ENCODE results near the gene ZBTB7B.

ZBTB7B gene

DNA sequence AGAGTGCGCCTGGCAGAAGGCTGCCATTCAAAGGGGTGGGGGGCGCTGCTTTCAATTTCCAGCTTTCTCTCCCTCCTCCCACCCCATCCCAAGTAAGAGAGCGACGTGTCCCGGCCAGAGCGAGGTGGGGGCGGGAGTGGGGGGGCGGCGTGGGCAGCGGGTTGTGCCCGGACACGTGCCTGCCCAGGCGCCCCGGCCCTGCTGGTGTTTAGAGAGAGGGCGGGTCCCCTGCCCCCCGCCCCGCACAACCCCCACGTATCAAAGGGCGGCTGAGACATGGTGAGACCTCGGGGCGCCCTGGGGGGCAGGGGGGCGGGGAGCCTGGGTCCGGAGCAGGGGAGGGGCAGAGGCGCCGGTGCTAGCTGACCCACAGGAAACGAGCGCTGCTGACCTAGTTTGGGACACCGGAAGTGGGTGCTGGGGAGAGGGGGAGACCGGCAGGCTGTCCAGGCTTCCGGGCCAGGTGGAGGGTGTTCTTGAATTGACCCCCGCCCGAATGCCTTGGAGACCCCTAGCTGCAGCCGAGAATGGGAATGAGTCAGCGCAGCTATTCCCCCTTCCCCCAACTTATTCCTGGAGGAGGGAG, 1.3 kb downstream of the ZBTB7B start:
- DNase-seq (ENCODE audit: low spot score) = peak; percentile 62

DNA sequence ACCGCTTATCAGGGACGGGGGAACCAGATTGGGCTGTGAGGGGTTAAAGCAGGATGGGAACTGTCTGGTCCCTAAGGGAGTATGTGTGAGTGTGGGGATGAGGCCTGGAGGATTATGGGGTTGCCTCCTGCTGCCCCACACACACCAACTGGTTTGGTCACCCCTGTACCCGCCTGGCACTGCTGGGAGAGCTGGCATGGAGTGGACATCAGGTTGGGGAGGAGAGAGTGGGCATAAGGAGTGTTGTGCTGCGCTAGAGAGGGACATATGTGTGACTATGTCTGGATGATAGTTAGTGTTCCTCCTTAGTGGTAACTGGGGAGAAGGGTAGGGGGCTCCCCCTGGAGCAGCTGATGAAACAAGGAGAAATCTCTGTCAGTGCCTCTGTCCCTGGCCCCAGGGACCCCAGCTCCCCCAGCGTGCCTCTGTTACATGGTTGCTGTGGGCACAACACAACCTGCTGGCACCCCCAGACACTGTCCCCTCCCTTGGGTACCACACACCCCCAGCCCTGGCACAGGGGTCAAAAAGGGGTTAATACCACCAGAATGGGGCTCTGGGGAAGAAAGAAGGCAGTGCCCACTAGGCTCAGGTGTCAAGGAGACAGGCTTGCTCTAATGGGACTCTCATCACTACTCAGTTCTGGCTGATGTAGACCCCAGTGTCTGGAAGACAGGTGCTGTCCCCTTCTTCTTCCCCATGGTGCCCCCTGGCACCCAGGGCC, 1.9 kb downstream of the ZBTB7B start:
- no peak for DNase-seq (ENCODE audit: low spot score)

DNA sequence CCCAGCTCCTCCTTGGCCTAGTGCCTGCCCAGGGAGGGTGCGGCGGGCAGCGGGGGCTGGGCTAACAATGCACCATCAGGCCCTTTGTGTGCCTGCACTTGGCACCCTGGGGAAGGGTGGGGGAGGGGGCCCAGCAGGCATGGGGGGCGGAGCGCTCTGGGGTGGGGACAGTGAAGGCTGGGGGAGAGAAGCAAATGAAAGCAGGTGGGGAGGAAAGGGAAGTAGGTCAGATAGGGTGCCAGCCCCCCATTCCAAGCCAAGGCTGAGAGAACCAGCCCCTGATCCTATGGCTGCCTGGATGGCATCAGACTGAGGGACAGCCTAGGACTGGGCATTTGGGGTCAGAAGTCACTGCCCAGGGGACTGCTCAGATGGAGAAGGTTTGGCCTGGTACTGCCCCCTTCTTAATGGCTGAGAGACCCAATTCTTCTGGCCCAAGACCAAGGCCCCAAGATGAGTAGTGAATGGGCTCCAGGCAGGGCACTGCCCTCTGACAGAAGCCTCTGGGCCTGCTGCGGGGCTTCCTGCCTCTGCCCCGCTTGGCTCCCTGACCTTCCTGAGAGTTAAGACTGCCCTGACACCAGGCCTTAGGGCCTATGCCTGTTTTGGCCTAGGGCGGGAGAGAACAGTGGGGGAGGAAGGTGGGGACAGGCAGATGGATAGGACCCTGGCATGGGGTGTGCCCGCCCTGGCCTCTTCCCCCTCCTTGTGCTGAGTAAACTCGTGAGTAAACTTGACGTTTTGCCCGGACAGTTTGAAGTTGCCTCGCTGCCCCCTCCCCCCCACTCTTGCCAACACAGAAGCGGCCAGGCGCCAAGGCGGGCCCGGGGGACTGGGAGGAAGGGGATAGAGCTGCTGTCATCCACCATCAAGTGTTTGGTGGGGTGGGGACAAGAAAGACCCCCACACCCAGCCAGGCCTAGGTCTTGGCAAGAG, 2.7 kb downstream of the ZBTB7B start:
- DNase-seq (ENCODE audit: low spot score) = no peak

- no peak for DNase-seq (ENCODE audit: low spot score)
Measured at GRCh38 chr1:155006601-155007101, 4.0 kb downstream of the ZBTB7B start.

GRCh38 chr1:155007251-155007828, 4.7 kb downstream of the ZBTB7B start:
- no peak for DNase-seq (ENCODE audit: low spot score)

DNA sequence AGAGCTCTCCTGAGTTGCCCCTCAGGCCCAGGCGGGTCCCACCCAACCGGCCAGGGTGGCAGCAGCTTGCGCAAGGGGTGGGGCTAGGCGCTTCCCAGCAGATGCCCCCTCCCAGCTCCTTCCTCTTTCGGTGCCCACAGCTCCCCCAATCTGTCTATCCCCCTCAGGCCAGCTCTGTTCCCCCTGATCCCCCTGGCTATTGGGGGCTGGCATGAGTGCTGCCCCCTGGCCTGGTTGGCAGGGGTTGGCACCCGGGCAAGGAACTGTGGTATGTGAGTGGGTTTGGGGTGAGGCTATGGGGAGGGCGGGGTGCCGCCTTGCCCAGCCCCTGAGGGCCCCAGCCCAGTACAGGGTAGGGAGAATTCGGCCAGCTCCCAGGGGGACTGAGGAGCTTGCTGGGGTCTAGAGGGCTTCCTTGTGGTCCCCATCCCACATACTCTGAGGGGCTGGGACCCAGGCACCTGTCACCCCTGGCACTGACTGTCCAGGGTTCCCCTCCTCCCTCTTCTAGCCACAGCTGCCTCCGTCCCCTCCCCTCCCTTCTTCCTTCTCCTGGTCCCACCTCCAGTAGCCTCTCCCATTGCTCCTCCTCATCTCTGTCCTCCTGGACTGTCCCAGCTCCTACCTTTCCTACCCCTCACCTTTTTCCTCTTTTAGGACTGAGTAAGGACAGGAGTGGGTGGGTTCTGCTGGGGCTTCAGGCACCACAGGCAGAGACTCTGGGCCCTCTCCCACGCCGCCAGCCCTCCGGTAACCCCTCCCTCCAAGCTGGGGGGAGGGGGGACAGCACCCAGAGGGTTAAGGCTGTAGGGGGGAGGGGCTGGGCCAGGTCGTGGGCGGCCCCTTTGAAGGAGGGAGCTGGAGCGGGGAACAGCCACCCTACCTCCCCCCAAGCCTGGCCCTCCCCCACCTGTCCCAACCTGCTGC, 5.7 kb downstream of the ZBTB7B start:
- DNase-seq (ENCODE audit: low spot score) = no peak

GRCh38 chr1:155009221-155009711, 6.7 kb downstream of the ZBTB7B start:
- no peak for DNase-seq (ENCODE audit: low spot score)

- DNase-seq (ENCODE audit: low spot score) = no peak
Measured at GRCh38 chr1:155009742-155010141, 7.1 kb downstream of the ZBTB7B start.

GRCh38 chr1:155010211-155010918, 7.8 kb downstream of the ZBTB7B start:
- DNase-seq (ENCODE audit: low spot score) = no peak

DNA sequence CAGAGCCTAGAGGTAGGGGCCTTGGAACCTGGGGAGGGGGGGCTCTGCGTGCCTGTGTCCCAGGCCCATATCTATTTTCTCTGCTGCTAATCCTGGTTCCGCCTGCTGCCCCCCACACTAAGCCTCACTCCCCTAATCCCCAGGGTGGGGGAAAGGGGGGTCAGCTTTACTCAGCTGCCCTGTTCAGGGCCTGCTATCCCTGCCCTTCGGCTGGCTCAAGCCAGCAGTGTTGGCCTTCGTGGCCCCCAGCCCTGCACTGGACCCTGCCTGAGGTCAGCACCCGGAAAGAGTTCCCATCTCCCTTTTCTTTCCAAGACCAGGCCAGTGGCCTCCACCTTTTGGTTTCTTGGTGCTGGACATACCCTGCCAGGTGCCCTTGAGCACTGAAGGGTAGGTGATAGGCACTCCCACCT, 8.4 kb downstream of the ZBTB7B start:
- DNase-seq (ENCODE audit: low spot score) = no peak

DNA sequence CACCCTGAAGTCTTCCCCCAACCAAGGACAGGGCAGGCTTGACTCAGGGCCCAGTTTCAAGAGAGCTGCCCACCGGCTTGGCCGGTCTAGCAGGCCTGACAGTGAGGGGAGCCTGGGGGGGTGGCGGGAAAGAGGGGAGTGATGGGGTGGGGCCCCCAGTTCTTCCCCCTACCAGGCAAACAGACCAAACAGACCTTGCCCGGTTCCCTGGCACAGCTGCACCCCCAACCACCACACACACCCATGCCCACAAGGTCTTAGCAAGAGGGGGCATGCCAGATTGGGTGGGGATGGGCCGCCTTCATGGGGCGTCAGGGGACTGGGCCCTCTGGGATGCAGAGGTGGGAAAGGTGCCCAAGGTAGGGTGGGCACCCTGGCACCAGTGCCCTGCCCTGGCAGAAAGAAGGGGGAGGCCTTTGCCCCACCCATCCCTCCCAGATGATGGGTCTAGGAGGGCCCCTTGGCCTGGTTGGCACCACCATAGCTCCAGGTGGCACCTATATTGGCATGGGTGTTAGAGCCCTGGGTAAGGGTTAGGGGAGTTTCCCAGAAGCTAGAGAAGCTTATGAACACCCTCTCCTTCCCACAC, 8.9 kb downstream of the ZBTB7B start:
- DNase-seq (ENCODE audit: low spot score) = no peak

GRCh38 chr1:155012026-155012546, 9.5 kb downstream of the ZBTB7B start:
- DNase-seq (ENCODE audit: low spot score) = peak; percentile 88

DNA sequence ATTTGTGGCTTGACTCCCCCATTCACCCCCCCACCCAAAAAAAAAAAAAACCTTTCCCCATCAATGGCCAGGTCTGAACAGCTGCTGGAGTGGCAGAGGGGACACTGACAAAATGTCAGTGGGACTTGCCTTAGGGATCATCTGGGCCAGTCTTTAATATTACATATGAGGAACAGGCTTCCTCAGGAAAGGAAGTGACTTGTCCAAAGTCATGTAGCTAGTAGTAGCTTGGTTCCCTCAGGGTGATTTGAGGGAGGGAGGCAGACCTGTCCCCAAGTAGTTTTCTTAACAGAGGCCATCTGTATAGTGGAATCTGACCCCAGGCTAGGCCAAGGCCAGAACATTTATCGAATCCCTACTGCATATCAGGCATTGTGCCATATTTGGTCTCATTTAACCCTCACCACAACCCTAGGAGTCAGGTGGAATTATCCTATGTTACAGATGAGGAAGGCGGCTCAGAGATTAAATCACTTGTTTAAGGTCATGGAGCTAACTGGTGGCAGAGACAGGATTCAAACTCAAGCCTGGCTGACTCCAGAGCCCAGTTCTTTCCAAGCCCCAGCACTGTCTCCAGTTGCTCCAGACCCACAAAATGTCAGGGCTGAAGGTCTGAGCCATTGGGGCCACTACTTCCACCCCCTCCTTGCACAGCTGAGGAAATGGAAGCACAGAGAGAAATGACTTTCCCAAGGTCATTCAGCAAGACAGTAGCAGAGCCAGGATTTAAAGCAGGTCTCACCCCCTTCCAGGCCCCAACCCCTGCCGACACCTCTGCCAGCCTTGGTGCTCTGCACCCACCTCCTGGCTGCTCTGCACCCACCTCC, 10.4 kb downstream of the ZBTB7B start:
- DNase-seq (ENCODE audit: low spot score) = no peak

DNA sequence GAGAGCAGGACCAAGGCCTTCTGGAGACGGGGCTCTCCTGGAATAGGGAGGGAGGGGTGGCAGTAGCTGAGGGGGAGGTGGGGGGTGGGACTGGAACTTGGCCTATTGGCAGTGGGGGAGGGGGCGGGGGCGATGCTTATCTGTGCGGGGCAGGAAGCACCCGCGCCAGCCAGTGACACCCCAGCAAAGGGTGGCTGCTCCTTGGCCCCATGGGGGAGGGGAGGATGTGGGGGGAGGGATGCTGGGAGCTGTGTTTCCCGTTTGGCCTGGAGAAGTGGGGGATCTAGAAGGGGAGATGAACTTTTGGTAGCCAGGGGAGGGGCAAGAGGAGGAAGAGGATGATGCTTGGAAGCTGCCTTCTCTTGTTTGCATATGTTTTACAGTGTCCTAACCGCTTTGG, 11.0 kb downstream of the ZBTB7B start:
- no peak for DNase-seq (ENCODE audit: low spot score)

DNA sequence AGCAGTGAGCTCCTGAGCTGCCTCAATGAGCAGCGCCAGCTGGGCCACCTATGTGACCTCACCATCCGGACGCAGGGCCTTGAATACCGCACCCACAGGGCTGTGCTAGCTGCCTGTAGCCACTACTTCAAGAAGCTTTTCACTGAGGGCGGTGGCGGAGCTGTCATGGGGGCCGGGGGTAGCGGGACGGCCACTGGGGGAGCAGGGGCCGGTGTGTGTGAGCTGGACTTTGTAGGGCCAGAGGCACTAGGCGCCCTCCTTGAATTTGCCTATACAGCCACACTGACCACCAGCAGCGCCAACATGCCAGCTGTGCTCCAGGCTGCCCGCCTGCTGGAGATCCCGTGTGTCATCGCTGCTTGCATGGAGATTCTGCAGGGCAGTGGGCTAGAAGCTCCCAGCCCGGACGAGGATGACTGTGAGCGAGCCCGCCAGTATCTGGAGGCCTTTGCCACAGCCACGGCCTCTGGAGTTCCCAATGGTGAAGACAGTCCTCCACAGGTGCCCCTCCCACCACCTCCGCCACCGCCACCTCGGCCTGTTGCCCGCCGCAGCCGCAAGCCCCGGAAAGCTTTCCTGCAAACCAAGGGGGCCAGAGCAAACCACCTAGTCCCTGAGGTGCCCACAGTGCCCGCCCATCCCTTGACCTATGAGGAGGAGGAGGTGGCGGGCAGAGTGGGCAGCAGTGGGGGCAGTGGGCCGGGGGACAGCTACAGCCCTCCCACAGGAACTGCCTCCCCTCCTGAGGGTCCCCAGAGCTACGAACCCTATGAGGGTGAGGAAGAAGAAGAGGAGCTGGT, 12.3 kb downstream of the ZBTB7B start:
- no peak for DNase-seq (ENCODE audit: low spot score)

GRCh38 chr1:155015527-155016230, 13.1 kb downstream of the ZBTB7B start:
- DNase-seq (ENCODE audit: low spot score) = no peak

- no peak for DNase-seq (ENCODE audit: low spot score)
Measured at GRCh38 chr1:155016231-155016831, 13.7 kb downstream of the ZBTB7B start.
